DND-41 (cell line): ENCODE measurements around the gene IL20RA.

ENCODE experiments used
- ATAC-seq: fragments of 200-7000 bp; cut with Tn5 transposase; 3 replicates; pipeline ENCODE4 v1.9.1; 2021; ENCODE audit warnings: low read depth; ENCODE audit not compliant: insufficient read depth
- DNase-seq: peaks from one replicate; pipeline ENCODE4 v3.0.0-alpha.2; 2020
- H2AFZ ChIP-seq: 2 replicates; pipeline ENCODE4 v1.6.0; 2012; ENCODE audit warnings: low read depth, low read length
- H3K27ac ChIP-seq: 2 replicates; pipeline ENCODE4 v1.5.1; 2012; ENCODE audit warnings: low read length, inconsistent platforms
- H3K27me3 ChIP-seq: fragments of 200-600 bp; sonication (generic); 2 replicates; pipeline ENCODE4 v1.6.0; 2012; ENCODE audit warnings: low read length, mild to moderate bottlenecking, inconsistent platforms; ENCODE audit not compliant: insufficient read depth, poor library complexity
- H3K36me3 ChIP-seq: 2 replicates; pipeline ENCODE4 v1.5.1; 2012; ENCODE audit warnings: low read length, inconsistent platforms; ENCODE audit not compliant: insufficient read depth
- H3K4me1 ChIP-seq: 2 replicates; pipeline ENCODE4 v1.5.1; 2012; ENCODE audit warnings: mild to moderate bottlenecking, low read length; ENCODE audit not compliant: insufficient read depth
- H3K4me2 ChIP-seq: 2 replicates; pipeline ENCODE4 v1.6.0; 2012; ENCODE audit warnings: mild to moderate bottlenecking, moderate library complexity, low read length, inconsistent platforms; ENCODE audit not compliant: insufficient read depth
- H3K4me3 ChIP-seq, 2 experiments: fragments of 200-600 bp in 1 of 2; shearing (Covaris generic) in 1 of 2; 2 replicates each; pipeline ENCODE4 v1.5.1; 2012 to 2016; ENCODE audit warnings: inconsistent platforms in 2 of 2, low read length in 2 of 2, mild to moderate bottlenecking in 2 of 2, low read depth in 1 of 2, moderate library complexity in 1 of 2
- H3K79me2 ChIP-seq: 2 replicates; pipeline ENCODE4 v1.6.0; 2012; ENCODE audit warnings: low read length, inconsistent platforms; ENCODE audit not compliant: insufficient read depth
- H3K9ac ChIP-seq: 2 replicates; pipeline ENCODE4 v1.6.0; 2012; ENCODE audit warnings: low read depth, mild to moderate bottlenecking, inconsistent platforms, low read length, moderate library complexity
- H3K9me3 ChIP-seq: 2 replicates; pipeline ENCODE4 v1.5.1; 2012; ENCODE audit warnings: low read length, moderate library complexity, mild to moderate bottlenecking, inconsistent platforms; ENCODE audit not compliant: insufficient read depth, severe bottlenecking
- H4K20me1 ChIP-seq: 2 replicates; pipeline ENCODE4 v1.6.0; 2012; ENCODE audit warnings: low read length; ENCODE audit not compliant: insufficient read depth
- CTCF ChIP-seq: IDR thresholded peaks from 2 replicates; pipeline ENCODE4 v1.5.1; 2012; ENCODE audit warnings: borderline replicate concordance, low read length, moderate library complexity, mild to moderate bottlenecking; ENCODE audit not compliant: poor library complexity, severe bottlenecking; ENCODE audit errors: extremely low read depth
- EZH2 ChIP-seq: IDR thresholded peaks from 3 replicates; pipeline ENCODE4 v1.6.1; 2012; ENCODE audit warnings: borderline replicate concordance, low read depth, mild to moderate bottlenecking, moderate library complexity, low read length, inconsistent platforms; ENCODE audit not compliant: severe bottlenecking

IL20RA gene

GRCh38 chr6:137019476-137020272 is 25.1 kb downstream of the IL20RA start:
- H3K36me3 ChIP-seq, result no peaks in the 10 kb centered on the region
- no peak for ATAC-seq
- H4K20me1 ChIP-seq, result 0 out of 2 replicates have a peak, but pooled peaks cover 3% of the 10 kb centered on the region
- H3K27ac ChIP-seq, result no peak overlapping the region
- DNase-seq, result no peak
- H3K9me3 ChIP-seq, result no peaks in the 10 kb centered on the region
- H3K9ac ChIP-seq, result no peak overlapping the region
- H3K79me2 ChIP-seq, result no peaks in the 10 kb centered on the region
- H3K4me2 ChIP-seq, result no peak overlapping the region
- H3K4me3 ChIP-seq, result no peak overlapping the region
- H2AFZ ChIP-seq, result no peak overlapping the region
- TF ChIP-seq EZH2 (no peak), CTCF (no peak)
- H3K4me1 ChIP-seq, result no peaks in the 10 kb centered on the region
- peaks cover 44% of the 10 kb centered on the region for H3K27me3 ChIP-seq

- ATAC-seq, result no peak
- Histone ChIP-seq H3K4me2 (no peak overlapping the region), H3K4me3 (no peak overlapping the region), H3K4me1 (no peaks in the 10 kb centered on the region), H2AFZ (no peak overlapping the region), H3K79me2 (no peaks in the 10 kb centered on the region), H3K9ac (no peak overlapping the region), H3K27me3 (peaks cover 37% of the 10 kb centered on the region), H3K27ac (no peak overlapping the region), H3K9me3 (no peaks in the 10 kb centered on the region), H4K20me1 (no peaks in the 10 kb centered on the region), H3K36me3 (no peaks in the 10 kb centered on the region)
- TF ChIP-seq CTCF, result no peak
- no peak for DNase-seq
Observed at GRCh38 chr6:137017081-137017480, 27.7 kb downstream of the IL20RA start.

- DNase-seq (no peak), ATAC-seq (no peak)
- H3K4me3 ChIP-seq, result no peak overlapping the region
- TF ChIP-seq EZH2 (no peak), CTCF (no peak)
- no peak overlapping the region for H3K9ac ChIP-seq
- no peaks in the 10 kb centered on the region for H4K20me1 ChIP-seq
- no peaks in the 10 kb centered on the region for H3K4me1 ChIP-seq
- no peaks in the 10 kb centered on the region for H3K79me2 ChIP-seq
- no peak overlapping the region for H2AFZ ChIP-seq
- no peaks in the 10 kb centered on the region for H3K9me3 ChIP-seq
- H3K27ac ChIP-seq, result no peak overlapping the region
- H3K4me2 ChIP-seq, result no peak overlapping the region
- no peaks in the 10 kb centered on the region for H3K36me3 ChIP-seq
- peaks cover 39% of the 10 kb centered on the region for H3K27me3 ChIP-seq
Observed at GRCh38 chr6:137016356-137016755, 28.4 kb downstream of the IL20RA start.
